Measurements from ENCODE around the gene NPAS2.

Gene NPAS2

DNA sequence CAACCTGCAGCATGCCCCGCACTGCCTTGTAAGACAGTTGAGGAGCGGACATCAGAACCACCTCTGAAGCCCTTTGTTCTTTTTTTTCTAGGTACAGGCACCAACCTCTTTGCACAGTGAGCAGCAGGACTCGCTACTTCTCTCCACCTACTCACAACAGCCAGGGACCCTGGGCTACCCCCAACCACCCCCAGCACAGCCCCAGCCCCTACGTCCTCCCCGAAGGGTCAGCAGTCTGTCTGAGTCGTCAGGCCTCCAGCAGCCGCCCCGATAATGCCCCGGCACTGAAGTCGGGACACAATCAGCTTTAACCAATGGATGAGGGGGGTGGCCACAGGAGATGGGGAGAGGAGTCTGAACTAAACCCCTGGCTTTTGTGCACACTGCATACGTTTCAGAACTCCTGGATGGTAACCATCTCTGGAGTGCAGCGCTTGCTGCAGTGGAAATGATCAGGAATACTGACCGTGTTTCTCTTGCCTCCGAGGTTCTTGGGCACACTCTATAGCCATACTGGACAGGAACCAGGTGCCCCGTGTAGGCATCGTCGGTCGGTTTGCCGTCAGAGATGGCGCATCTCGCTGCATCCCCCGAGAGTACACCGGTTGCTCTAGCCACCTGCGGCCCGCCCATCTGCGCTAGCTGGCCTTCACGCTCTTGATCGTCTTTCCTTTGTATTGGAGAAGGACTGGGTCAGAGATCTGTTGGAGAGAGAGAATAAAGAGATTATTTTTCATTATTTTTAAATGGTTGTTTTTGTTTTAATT is 175.6 kb downstream of the NPAS2 start:
- DNase-seq: no peak

DNA sequence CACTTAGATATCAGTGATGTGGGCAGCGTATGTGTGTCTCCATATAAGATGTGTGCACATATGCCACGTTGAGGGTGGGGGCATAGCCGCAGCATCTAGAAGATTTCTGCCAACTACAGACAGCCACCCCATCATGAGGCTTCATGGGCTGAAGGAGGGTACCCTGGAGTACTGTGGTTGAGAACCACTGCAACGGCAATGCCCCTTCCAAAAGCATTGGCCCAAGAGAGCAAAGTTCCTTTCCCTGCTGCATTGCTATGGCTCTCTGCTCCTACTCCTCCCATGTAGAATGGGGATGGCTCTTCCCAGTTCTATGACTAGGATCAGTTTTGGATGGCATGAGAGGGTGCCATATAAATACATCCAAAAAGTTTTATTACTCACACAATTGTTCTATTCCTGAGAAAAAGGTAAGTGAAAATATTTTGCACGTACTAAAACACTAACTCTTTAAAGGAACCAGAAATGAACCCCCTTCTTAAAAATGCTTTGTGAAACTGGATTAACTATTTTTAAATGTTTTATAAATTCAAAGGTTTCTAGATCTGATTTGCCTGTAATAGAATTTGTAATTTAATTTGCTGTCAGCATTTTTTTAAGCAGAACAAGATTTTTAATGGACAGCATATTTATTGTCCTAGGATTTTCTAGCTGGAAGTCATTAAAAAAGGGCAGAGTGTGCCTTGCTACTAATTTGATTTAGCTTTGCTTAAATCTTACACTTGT is 177.7 kb downstream of the NPAS2 start:
- DNase-seq: no peak

DNA sequence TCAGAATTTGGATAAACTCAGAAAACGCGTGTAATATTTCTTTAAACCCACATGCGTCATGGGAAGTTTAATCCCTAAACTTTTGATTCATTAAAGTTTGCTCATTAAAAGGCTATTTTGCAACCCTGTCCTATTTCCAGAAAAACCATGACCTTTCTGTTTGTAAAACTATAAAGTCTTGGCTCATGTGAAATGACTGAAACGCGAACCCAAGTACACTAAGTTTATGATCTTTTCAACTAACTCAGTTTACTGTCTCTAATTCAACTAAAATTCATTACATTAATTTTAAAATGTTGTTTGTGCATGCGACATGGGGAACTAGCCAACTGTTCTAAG is 178.3 kb downstream of the NPAS2 start:
- DNase-seq: no peak

DNA sequence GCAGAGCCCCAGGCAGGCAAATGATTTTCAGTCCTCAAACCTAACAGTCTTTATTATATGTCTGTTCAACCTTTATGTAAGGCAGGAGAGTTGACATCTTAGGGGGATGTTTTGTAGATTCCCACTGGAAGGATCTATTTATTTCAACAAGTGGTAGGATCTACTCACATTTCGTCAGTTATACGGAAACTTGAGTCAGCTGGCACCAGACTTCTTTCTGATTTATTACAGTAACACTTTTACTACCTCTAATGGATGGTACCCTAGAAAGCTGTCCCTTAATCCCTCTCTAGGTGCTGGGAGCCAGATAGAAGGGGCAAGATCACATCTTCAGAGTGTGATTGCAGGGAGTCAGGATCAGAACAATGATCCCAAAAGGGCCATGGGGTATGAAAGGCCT is 180.1 kb downstream of the NPAS2 start:
- DNase-seq: no peak

DNA sequence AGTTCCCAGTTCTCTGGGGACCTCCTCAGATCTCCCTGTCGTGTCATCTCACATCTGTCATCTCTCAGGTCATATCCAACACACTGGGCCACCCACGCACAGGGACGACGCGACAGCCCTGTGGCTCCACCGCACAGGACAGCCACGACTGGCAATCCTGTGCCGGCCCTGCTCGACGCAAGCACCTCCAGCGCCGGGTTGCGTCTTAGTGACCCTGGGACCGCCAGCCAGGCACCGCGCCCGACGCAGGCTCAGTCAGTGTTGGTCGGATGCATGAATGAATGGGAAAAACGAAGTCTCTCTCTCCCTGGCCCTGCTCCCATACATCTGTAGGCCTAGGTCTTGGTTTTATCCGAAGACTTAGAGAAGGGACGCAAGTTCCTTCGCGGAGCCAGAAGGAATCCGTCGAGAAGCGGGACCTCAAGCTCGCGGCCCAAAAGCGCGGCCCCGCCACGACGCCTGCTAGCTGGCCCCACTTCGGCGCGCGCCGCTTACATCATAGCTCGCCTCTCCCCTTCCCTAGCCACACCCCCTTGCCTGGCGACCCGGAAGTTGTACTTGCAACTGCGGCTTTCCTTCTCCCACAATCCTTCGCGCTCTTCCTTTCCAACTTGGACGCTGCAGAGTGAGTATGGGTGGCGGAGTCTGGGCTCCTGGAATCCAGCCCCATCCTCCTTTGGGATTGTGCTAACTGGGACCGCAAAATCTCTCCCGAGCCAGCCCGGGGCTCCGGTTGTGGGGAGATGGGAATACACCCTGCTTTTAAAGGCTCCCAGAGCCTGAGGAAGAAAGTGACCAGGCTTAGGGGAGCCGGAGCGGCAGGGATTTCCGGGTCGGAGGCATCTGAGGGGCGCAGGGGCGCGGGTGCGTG is 182.0 kb downstream of the NPAS2 start, which contains the start of gene RPL31:
TSS of gene RPL31 (plus strand) at position 599 of the 871 bp plus-strand sequence. CDS start 413 bp downstream, outside the sequence.
- peak; percentile 96 to 98 (median 98) for DNase-seq

DNA sequence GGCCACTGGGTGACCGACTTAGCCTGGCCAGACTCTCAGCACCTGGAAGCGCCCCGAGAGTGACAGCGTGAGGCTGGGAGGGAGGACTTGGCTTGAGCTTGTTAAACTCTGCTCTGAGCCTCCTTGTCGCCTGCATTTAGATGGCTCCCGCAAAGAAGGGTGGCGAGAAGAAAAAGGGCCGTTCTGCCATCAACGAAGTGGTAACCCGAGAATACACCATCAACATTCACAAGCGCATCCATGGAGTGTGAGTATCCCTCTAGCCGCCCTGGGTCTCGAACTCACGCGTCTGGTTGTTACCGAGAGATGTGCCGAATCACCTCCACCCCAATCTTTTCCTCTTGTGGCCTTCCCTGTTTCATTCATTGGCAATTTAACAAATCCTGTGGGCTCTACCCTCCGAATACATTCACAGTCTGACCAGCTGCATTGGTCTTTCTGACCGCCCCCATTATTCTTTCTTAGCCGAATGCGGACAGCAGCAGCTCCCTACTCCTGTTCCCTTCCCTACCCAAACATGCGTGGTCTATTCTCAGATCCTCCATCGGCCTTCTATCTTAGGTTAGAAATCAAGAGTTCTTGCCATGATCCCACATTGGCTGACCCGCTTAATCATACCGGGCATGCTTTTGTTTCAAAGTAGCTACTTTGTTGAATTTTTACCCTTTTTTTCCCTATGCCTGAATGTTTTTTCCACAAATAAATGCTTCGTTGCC is 182.8 kb downstream of the NPAS2 start:
- DNase-seq: peak; percentile 25 to 31 (median 30)

DNA sequence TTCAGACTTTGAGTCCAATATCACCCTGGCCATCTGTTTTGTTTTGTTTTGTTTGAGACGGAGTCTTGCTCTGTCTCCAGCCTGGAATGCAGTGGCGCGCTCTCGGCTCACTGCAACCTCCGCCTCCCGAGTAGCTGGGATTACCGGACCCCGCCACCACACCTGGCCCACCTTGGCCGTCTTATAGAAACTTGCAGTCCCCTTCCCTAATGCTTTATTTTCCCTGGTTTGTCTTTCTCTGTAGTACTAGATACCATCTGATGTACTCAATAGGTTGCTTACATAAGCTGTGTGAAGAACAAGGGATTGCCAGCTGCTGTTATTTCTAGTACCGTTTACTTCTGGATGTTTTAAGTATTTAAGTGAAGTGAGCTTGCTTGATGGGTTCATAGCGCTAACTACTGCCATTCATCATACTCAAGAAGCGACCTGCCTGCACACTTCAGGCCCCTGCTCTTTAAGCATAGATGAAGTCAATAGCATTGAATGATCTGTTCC is 183.4 kb downstream of the NPAS2 start:
- DNase-seq: no peak

DNA sequence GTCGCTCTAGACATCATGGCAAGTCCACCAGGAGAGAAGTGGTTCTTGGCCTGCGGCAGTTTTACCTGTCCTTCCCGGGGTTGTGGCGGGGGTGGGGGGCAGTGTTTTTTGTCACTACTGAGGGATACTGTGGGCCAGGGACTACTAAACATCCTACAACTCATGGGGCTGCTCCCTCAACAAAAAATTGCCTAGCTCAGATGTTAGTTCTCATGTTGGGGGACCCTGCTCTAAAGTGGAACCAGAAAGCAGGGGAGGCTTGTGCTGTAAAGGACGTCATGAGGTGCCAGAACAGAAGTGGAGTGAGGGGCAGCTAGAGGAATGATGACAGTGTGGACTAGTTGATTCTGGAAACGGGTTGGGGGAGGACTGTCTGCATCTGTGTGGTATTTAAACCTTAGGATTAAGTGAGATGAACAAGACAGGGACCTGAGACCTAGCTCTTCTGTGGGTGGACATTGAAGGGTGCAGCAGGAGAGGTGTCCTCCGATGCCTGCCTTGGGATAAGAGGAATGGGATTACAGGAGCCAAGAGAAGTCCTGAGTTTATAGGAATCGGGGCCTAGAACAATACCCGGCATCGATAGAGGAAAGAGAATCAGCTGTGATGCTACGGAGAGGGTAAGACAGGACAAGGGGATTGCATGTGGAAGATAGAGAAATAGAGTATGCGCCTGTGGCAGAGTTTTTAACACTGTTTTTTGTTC is 184.8 kb downstream of the NPAS2 start:
- no peak for DNase-seq

DNA sequence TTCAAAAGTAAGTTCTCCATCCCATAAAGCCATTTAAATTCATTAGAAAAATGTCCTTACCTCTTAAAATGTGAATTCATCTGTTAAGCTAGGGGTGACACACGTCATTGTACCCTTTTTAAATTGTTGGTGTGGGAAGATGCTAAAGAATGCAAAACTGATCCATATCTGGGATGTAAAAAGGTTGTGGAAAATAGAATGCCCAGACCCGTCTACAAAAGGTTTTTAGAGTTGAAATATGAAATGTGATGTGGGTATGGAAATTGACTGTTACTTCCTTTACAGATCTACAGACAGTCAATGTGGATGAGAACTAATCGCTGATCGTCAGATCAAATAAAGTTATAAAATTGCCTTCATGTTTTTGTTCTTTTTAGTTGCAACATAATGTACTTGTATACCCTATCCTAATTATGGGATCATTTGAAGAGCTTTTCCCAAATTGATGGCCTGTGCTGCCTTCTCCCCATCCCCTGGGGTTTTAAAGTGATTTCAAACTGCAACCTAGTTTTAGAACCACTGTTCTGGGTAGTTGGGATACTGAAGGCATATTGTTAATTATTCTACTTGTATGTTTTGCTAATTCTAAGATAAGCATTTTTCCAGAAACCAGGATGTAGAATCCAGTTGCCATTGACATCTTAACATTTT is 186.3 kb downstream of the NPAS2 start:
- no peak for DNase-seq

DNA sequence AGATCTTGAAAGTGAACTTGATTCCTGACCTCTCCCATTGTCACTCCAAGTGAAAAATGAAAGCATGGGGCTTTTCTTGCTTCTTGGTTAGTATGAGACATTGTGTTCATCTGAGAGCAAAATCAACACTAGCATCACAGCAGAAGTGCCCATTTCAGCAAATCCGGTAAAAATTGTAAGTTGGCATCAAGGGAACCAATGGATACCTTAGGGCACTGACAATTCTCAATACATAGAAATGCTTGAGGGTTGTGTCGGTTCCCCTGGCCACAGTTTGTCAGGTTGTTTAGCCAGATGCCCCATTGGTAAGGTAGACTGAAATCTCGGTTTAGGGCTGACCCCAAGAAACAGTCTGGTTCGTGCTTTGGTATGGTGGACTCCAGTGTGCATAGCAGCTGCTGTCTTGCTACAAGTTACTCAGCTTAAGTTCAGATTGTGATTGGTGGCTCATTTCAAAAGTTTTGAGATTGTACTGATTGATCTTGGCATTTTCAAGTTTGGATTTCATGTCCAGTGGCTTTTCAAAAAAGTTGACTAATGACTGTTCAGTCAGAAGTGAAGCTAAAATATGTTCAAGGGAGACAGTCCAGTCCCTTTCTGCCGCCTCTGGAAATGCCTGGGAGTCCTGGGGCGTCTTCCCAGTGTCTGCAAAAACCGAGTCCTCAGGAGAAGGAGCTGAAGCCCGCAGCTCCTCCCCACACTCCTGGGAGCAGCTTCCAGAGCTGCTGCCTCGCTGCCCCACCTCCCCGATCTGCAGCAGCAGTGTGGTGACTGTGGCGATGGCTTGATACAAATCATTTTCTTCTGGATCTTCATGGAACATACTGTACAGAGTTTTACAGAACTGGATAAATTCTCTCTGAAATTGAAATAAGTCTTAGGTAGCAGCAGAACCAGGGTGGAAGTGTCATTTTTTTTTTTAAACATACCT is 187.7 kb downstream of the NPAS2 start:
- DNase-seq: no peak

DNA sequence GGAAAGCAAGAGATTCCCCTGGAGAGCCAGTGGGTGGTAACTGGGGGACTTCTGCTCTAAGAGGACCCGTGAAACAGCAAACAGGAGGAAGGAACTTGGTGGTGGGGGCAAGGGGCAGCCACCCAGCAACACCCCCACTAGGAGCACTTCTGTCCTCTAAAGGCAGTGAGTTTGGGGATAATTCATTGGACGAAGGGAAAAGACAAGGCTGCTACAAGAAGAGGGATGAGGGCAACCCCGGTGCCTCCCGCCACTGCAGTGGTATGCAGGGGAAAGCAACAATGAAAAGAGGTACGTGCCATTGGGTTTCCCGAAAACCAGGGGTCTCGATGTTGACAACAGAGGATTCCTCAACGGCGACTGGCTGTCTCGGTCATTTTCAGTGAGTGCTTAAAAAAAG is 191.2 kb downstream of the NPAS2 start:
- DNase-seq: no peak

DNA sequence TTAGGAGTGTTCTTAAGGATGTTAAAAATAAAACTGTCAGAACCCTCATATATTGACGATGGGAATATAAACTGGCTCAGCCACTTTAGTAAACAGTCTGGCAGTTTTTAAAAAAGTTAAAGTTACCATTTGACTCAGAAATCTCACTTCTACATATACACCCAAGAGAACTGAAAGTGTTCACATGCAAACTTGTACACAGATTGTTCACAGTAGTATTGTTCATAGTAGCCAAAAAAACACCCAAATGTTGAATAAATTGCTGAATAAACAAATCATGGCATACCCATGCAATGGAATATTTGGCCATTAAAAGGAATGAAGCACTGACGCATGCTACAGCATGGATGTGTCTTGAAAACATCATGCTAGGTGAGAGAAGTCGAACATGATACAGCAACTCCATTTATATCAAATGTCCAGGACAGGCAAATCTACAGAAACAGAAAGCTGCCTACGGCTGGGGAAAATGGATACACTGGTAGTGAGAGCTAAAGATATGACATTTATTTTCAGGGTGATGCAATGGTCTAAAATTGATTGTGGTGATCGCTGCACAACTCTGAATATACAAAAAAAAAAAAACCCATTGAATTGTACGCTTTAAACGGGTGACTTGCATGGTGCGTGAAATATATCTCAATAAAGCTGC is 192.2 kb downstream of the NPAS2 start:
- no peak for DNase-seq

DNA sequence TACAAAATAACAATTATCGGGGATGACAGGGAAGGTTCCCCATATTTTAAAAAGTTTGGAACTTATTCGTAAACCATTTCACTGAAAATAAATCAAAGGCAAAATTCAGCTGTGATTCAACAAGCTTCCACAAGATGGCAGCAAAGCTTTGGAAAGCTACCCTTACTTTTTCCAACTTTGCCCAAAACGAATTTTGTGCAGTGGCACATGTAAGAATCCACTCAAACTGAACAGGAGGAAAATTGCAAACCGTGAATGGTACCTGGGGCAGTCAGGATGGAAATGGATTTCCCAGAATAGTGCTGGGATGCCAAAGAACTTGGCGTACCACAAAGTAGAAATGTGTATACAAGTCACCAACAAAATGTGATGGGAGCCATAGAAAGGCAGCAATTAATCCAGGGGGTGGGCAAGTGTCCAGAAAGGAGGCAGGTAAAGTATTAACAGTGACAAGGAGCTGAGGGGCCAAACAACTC is 192.8 kb downstream of the NPAS2 start:
- DNase-seq: peak; percentile 66 to 84 (median 70)

DNA sequence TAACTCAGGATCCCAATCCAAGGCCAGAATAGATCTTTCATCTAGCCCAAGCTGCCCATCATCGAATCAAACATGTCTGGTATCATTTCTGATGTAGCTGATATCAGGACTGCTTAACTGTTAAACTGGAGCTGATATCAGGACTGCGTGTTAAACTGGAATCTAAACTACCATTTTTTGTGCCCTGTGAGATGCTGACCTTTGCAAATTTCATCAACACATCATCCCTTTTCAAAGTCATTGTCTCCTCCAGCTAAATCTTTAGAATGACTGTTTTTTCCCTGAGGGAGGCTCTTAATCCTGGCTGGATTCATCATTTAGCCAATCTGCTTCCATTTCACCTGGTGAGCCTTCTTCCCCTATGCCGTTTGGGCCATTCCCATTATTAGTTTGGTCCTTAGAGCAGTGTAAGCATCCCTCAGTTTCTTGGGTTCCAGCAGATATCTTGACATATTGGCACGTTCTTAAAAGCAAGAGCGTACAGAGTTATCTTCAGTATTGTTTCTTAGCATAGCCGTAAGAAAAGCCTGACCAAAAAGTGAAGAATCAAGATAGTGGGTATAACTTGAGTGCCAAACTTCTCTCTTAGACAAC is 194.4 kb downstream of the NPAS2 start:
- no peak for DNase-seq

DNA sequence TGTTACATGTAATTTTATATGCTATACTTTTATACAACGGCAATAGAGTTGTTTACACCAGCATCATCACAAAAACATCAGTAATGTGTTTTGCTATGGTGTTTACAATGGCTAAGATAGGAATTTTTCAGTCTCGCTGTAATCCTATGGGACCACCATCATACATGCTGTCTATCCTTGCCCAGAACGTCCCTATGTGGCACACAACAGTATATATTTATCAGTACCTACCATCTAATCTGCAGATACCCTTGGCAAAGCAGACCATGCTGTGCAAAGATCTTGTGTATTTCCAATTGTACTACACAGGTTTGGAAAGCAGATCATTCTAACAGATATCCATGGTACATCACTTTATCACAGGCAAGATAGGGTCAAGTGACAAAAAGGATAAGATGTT is 197.4 kb downstream of the NPAS2 start:
- DNase-seq: no peak

DNA sequence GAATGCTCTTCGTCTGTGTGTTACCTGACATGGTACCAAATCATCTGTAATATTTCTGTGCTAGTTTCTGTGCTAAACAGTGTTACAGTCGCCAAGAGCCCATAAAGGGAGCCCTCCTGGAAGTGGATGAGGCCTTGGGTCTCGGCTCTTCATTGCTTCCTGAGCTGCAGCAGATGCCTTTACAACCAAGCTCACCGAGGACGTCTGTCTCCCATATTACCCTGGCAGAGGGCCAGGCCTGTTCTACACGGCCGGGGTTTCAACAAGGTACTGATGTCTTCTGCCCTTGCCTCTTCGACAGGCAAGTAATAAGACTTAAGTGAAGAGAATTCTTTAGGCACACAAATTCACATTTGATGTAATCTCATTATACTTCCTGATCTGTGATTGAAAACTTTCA is 199.0 kb downstream of the NPAS2 start:
- no peak for DNase-seq

DNA sequence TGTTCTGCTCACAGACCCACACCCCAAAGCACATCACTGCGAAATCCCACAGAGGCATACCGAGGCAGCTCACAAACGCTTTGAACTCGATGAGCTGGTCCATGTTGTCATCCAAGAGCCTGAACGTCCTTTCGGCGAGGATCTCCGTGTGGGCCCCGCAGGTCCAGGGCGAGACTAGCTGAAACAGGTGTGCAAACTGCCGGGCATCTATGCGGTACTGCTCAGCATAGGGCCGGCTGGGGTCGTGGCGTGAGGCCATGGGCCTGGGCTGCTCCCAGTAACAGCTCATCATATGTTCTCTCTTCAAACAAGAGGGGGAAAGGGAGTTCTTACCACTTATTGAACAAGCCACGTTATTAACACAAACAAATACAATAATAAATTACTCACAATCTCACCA is 202.3 kb downstream of the NPAS2 start:
- no peak for DNase-seq

DNA sequence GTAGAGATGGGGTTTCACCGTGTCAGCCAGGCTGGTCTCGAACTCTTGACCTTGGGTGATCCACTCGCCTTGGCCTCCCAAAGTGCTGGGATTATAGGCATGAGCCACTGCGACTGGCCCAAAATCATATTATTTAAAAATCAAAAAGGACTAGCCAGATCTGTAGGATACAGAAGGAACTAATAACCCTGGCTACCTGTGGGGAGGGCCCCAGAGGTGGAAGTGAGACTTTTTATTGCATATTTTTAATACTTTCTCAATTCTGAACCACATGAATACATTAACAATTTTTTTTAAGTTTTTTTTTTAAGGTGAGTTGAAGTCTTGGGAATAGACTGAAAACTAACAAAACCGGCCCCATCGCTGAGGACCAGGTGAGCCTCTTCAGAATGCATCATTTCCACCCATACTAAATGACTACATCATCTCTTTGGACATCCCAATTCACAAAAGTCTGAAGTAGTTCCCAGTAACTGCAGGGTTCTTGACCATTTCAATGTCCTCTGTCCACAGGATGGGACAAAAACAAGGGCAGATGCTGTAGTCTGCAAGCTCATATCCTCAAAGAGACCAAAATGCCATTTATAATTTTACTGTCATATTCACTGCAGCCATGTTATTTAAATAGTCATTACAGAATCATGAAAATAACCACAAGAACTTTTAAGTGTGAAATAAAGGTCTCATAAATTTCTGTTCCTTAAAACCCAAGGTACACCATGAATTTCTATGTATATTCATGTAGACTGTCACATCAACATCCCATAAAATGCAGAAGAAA is 203.6 kb downstream of the NPAS2 start:
- DNase-seq: no peak

Data from suppressor macrophage (primary cell).